Transverse colon (tissue), 4 donors: Measurements from ENCODE around the gene CRKL. TPM values are rescaled to one million over a fixed set of nuclear protein-coding genes. Genes with fewer than 3 reads are reported as not detected.

Source experiments
- DNase-seq: peaks from one replicate; pipeline ENCODE4 v3.0.0-alpha.2; 2019
- H3K27ac ChIP-seq, 4 donors: fragments of 200-600 bp; sonication (generic); 2 replicates each; pipeline ENCODE4 v1.5.1; 2016 to 2018; ENCODE audit warnings: inconsistent platforms in 4 of 4
- H3K27me3 ChIP-seq: fragments of 200-600 bp; sonication (generic); 2 replicates; pipeline ENCODE4 v1.5.1; 2017; ENCODE audit warnings: inconsistent platforms
- H3K36me3 ChIP-seq, 4 donors: fragments of 200-600 bp; sonication (generic); 2 replicates each; pipeline ENCODE4 v1.5.1; 2017 to 2019; ENCODE audit warnings: inconsistent platforms in 4 of 4
- H3K4me1 ChIP-seq, 4 donors: fragments of 200-600 bp; sonication (generic); 2 replicates each; pipeline ENCODE4 v1.5.1; 2017 to 2020; ENCODE audit warnings: inconsistent platforms in 4 of 4
- H3K4me3 ChIP-seq, 4 donors: fragments of 200-600 bp; sonication (generic); 1 replicate in 1 of 4; 2 replicates in 3 of 4; pipeline versions ENCODE4 v1.5.1 to v1.6.1; 2017 to 2019; ENCODE audit warnings: inconsistent platforms in 4 of 4
- H3K9me3 ChIP-seq, 2 donors: fragments of 200-600 bp; sonication (generic); 2 replicates each; pipeline ENCODE4 v1.5.1; 2017 to 2019; ENCODE audit warnings: inconsistent platforms in 2 of 2
- EP300 ChIP-seq: sonication (generic); formaldehyde crosslinking; IDR thresholded peaks from one replicate; pipeline ENCODE4 v1.6.1; 2017; ENCODE audit warnings: antibody characterized with exemption, low read depth
- POLR2A ChIP-seq: fragments of 450-650 bp; IDR thresholded peaks from one replicate; pipeline ENCODE4 v1.6.1; 2016; ENCODE audit warnings: antibody characterized with exemption, mild to moderate bottlenecking, moderate library complexity
- POLR2AphosphoS5 ChIP-seq, 3 donors: sonication (generic); formaldehyde crosslinking; IDR thresholded peaks; one replicate each; pipeline ENCODE4 v1.6.1; 2016; ENCODE audit warnings: antibody characterized with exemption in 3 of 3
- WGBS, 2 donors: methylation state at CpG; one replicate each; pipeline ENCODE4 v1.1.5; 2018; ENCODE audit warnings: low coverage in 1 of 2; 5-methylcytosine and 5-hydroxymethylcytosine counted together
- in situ Hi-C, 4 donors: fragments of 200-750 bp; cut with MboI; loops; one replicate each; pipeline versions ENCODE4 v1.15.0 to v1.15.1; 2017; ENCODE audit warnings: low sequenced_read_pairs in 3 of 4, low pct_ligation_motif_present in 1 of 4, low pct_unique_long_range_greater_than_20kb in 1 of 4
- intact Hi-C: fragments of 100-400 bp; cut with DNase I; formaldehyde crosslinking; loops from one replicate; pipeline ENCODE4 v1.15.1; 2023; ENCODE audit warnings: low total_unique reads
- total RNA-seq, 4 donors: library from RNA; depleted of rRNA; stranded (reverse); fragments of >200 nt; gene quantifications; one replicate each; pipeline ENCODE4 v1.1.0, GENCODE V29; 2016
- TF ChIP-seq, protein P1 (sequence below), 5 experiments: fragments of 200-600 bp in 3 of 5; fragments of 450-650 bp in 2 of 5; sonication (generic) in 3 of 5; IDR thresholded peaks; 1 replicate in 2 of 5; 2 replicates in 3 of 5; pipeline ENCODE4 v1.5.1; 2016 to 2017; ENCODE audit warnings: antibody characterized with exemption in 5 of 5, inconsistent platforms in 3 of 5, mild to moderate bottlenecking in 2 of 5, moderate library complexity in 1 of 5

CRKL gene
- total RNA-seq, 4 donors from 2014 or later: 37.0 to 56.7 (median 48.6) TPM

DNA sequence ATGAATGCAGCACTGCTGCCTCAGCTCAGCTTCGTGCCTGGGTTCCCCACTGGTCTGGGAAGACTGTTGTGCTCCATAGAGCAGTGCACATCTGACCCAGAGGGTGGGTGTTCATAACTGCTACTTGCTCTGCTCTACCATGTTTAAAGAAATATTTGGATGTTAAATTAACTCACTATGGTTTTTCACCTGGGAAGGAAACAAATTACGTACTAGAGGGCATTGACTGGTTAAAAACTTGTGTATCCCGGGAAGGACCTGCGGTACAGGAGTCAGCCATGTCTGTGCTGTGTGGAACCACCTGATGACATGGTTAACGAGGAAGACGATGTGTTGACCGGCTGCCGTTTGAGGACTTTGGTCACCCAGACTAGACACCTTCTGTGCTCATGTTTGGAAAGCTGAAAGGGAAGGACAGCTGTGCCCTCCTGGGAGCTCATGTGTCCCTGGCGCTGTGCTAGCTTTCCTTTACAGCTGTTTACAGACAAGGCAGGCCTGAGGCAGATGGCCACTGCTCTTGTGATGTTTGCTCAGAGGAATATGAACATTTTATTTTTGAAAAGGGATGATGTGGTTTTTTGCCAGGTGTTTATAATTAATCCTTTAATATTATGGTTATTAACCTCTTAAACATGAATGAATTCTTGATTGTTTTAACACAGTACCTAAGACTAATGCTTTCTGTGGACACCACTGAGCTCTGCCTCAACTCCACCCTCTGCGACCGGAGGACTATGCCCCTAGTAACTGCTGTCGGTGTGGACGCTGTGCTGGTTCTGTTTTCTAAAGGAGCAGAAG, 35.5 kb downstream of the CRKL start:
- Histone ChIP-seq H3K4me1 (peaks cover 20 to 78% (median 69%) of the 10 kb centered on the region in 4 donors), H3K27ac (peak overlapping the region; percentile 80 to 93 (median 86)), H3K27me3 (no peaks in the 10 kb centered on the region), H3K4me3 (no peak overlapping the region), H3K36me3 (peaks cover 0 to 12% (median 0%) of the 10 kb centered on the region in 4 donors), H3K9me3 (no peaks in the 10 kb centered on the region)
- intact Hi-C loops (no loop called here), in situ Hi-C loops (loop anchor here in 1 of 4 donors (25.0 kb wide), 1 partner anchor 110 kb away; no protein-coding TSS in a partner anchor)
- 61 to 63% methylated on average over 7 to 13 of the region's 13 CpGs for WGBS, 2 donors
- peak; percentile 77 for DNase-seq
- TF ChIP-seq POLR2A (peak; percentile 34), POLR2AphosphoS5 (IDR thresholded peaks at IDR 0.05) (peak; percentile 41 to 84 (median 77)), EP300 (peak; percentile 83)
- TF ChIP-seq, protein P1, sequence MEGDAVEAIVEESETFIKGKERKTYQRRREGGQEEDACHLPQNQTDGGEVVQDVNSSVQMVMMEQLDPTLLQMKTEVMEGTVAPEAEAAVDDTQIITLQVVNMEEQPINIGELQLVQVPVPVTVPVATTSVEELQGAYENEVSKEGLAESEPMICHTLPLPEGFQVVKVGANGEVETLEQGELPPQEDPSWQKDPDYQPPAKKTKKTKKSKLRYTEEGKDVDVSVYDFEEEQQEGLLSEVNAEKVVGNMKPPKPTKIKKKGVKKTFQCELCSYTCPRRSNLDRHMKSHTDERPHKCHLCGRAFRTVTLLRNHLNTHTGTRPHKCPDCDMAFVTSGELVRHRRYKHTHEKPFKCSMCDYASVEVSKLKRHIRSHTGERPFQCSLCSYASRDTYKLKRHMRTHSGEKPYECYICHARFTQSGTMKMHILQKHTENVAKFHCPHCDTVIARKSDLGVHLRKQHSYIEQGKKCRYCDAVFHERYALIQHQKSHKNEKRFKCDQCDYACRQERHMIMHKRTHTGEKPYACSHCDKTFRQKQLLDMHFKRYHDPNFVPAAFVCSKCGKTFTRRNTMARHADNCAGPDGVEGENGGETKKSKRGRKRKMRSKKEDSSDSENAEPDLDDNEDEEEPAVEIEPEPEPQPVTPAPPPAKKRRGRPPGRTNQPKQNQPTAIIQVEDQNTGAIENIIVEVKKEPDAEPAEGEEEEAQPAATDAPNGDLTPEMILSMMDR (IDR thresholded peaks at IDR 0.05): no peak

DNA sequence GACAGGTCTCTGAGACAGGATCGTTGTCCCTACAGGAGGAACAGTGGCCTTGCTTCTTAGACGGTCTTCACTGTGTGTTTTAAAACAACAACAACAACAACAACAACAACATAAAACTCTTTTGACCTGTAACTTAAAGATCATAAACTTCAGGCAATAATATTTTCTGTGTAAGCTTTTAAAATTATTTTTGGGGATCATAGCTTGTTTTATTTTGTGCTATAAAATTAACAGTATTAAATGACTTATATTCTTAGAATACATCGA, 36.1 kb downstream of the CRKL start:
- intact Hi-C loops (no loop called here), in situ Hi-C loops (loop anchor here in 1 of 4 donors (25.0 kb wide), 1 partner anchor 109 kb away; no protein-coding TSS in a partner anchor)
- Histone ChIP-seq H3K36me3 (peaks cover 0 to 12% (median 0%) of the 10 kb centered on the region in 4 donors), H3K4me1 (peaks cover 20 to 78% (median 70%) of the 10 kb centered on the region in 4 donors), H3K27me3 (no peaks in the 10 kb centered on the region), H3K27ac (peak overlapping the region; percentile 80 to 93 (median 86)), H3K9me3 (no peaks in the 10 kb centered on the region), H3K4me3 (peak overlapping the region in 1 of 4 donors; percentile 18)
- TF ChIP-seq POLR2A (no peak), POLR2AphosphoS5 (IDR thresholded peaks at IDR 0.05) (no peak), EP300 (no peak)
- TF ChIP-seq, protein P1 (IDR thresholded peaks at IDR 0.05): no peak
- DNase-seq: no peak
- 45 to 47% methylated on average over 3 of the region's 3 CpGs for WGBS, 2 donors

DNA sequence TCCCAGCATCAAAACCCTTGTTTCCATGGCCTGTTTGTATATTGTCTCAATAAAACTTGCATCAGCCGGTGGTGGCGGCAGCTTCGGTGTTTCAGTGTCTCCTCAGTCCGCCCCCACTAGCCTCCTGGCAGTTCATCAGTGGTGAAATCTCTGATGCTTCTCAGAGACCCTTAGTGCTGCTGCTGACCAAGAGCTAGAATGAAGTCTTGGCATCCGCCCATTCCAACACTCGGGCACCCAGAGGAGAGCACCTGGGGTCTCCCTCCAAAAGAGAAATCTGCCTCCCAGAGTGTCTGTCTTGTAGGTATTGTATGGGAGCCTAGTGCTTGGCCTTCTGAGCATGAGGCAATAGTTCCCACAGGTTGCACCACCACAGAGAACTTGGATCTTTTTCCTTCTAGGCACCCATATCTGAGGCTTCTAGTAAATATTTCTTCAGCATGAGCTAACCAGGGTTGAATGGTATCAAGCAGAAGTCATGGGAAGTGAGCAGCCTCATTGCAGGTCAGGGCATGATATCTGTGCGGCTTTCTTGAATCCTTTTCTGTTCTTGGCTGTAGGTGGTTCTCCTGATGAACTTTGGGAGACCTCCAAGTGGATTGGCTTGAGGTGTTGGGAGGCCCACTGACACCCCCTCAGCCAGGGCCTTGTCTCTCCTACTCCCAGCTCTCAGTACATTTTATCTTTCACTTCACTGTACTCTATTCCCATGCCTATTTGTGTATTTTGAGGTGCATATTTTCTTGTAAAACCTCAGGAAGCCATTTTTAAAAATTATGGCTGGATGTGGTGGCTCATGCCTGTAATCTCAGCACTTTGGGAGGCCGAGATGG, 36.7 kb downstream of the CRKL start:
- 43 to 74% methylated on average over 4 to 8 of the region's 8 CpGs for WGBS, 2 donors
- H3K27me3 ChIP-seq: no peaks in the 10 kb centered on the region
- peaks cover 0 to 12% (median 0%) of the 10 kb centered on the region in 4 donors for H3K36me3 ChIP-seq
- intact Hi-C loops: no loop called here
- H3K4me3 ChIP-seq: peak overlapping the region in 1 of 4 donors; percentile 18
- peaks cover 20 to 78% (median 68%) of the 10 kb centered on the region in 4 donors for H3K4me1 ChIP-seq
- DNase-seq: no peak
- in situ Hi-C loops: loop anchor here in 1 of 4 donors (25.0 kb wide), 1 partner anchor 108 kb away; no protein-coding TSS in a partner anchor
- TF ChIP-seq POLR2A (no peak), POLR2AphosphoS5 (IDR thresholded peaks at IDR 0.05) (no peak), EP300 (no peak)
- TF ChIP-seq, protein P1 (IDR thresholded peaks at IDR 0.05): no peak
- H3K9me3 ChIP-seq: no peaks in the 10 kb centered on the region
- peak overlapping the region; percentile 80 to 93 (median 86) for H3K27ac ChIP-seq

DNA sequence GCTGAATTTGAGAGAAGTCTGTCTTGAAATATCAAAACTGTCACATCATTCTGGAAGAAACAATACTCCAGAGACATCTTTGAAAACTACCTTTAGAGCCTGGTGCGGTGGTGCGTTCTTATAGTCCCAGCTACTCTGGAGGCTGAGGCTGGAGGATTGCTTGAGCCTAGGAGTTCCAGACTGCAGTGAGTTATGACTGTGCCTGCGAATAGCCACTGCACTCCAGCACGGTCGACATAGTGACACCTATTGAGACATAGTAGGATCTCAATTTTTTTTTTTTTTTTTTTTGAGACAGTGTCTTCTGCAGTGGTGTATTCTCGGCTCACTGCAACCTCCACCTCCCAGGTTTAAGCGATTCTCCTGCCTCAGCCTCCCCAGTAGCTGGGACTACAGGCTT, 38.3 kb downstream of the CRKL start:
- peaks cover 20 to 68% (median 58%) of the 10 kb centered on the region in 4 donors for H3K4me1 ChIP-seq
- peak overlapping the region; percentile 86 to 93 (median 89) for H3K27ac ChIP-seq
- H3K4me3 ChIP-seq: peak overlapping the region in 3 of 4 donors; percentile 1 to 75 (median 19)
- H3K36me3 ChIP-seq: peaks cover 0 to 6% (median 0%) of the 10 kb centered on the region in 4 donors
- intact Hi-C loops: loop anchor here (5.0 kb wide), 1 partner anchor 73 kb away; no protein-coding TSS in a partner anchor
- H3K27me3 ChIP-seq: no peaks in the 10 kb centered on the region
- no peaks in the 10 kb centered on the region for H3K9me3 ChIP-seq
- in situ Hi-C loops: loop anchor here in 1 of 4 donors (25.0 kb wide), 1 partner anchor 107 kb away; no protein-coding TSS in a partner anchor
- no peak for TF ChIP-seq POLR2A
- TF ChIP-seq POLR2AphosphoS5 (IDR thresholded peaks at IDR 0.05): no peak
- no peak for TF ChIP-seq EP300
- TF ChIP-seq, protein P1 (IDR thresholded peaks at IDR 0.05): no peak
- WGBS, 2 donors: 58% methylated on average over 7 of the region's 7 CpGs; no CpG with 5 or more reads in 1 of the 2 donors
- DNase-seq: no peak
